DOHH2 (cell line): ENCODE data around the gene FOXO6.

Experiments
- H3F3A ChIP-seq: fragments of 200-600 bp; sonication (generic), shearing (Covaris generic); 2 replicates; pipeline ENCODE4 v1.6.0; 2016; ENCODE audit warnings: antibody characterized with exemption, mild to moderate bottlenecking; ENCODE audit not compliant: control insufficient read depth, insufficient read depth
- H3K27ac ChIP-seq: fragments of 200-600 bp; sonication (generic); 2 replicates; pipeline ENCODE4 v1.5.1; 2014; ENCODE audit warnings: low read depth, mild to moderate bottlenecking, low read length, moderate library complexity
- H3K27me3 ChIP-seq: fragments of 200-600 bp; sonication (generic); 2 replicates; pipeline ENCODE4 v1.6.1; 2014; ENCODE audit warnings: mild to moderate bottlenecking, low read length, mixed read lengths; ENCODE audit not compliant: control insufficient read depth
- H3K36me3 ChIP-seq: fragments of 200-600 bp; sonication (generic); 2 replicates; pipeline ENCODE4 v1.6.1; 2014; ENCODE audit warnings: mild to moderate bottlenecking, low read length, moderate library complexity, mixed read lengths; ENCODE audit not compliant: control insufficient read depth
- H3K4me1 ChIP-seq: fragments of 200-600 bp; sonication (generic); 2 replicates; pipeline ENCODE4 v1.6.1; 2014; ENCODE audit warnings: mild to moderate bottlenecking, low read length, mixed read lengths; ENCODE audit not compliant: control insufficient read depth
- H3K4me2 ChIP-seq: fragments of 200-600 bp; sonication (generic); 2 replicates; pipeline ENCODE4 v1.6.0; 2014; ENCODE audit warnings: mild to moderate bottlenecking, low read length, moderate library complexity
- H3K4me3 ChIP-seq: fragments of 200-600 bp; sonication (generic); 2 replicates; pipeline ENCODE4 v1.5.1; 2014; ENCODE audit warnings: mild to moderate bottlenecking, low read length, mixed read lengths
- H3K79me2 ChIP-seq: fragments of 200-600 bp; sonication (generic); 2 replicates; pipeline ENCODE4 v1.6.1; 2014; ENCODE audit warnings: mild to moderate bottlenecking, low read length, mixed read lengths; ENCODE audit not compliant: control insufficient read depth
- H3K9me2 ChIP-seq: fragments of 200-600 bp; sonication (generic); replicated peaks from 2 replicates; pipeline ENCODE4 v1.6.1; 2014; ENCODE audit warnings: mild to moderate bottlenecking, low read length, mixed read lengths; ENCODE audit not compliant: control insufficient read depth
- H3K9me3 ChIP-seq: fragments of 200-600 bp; sonication (generic); 2 replicates; pipeline ENCODE4 v1.6.1; 2014; ENCODE audit warnings: antibody characterized with exemption, low read length, mixed read lengths; ENCODE audit not compliant: control insufficient read depth, insufficient read depth
- H4K20me1 ChIP-seq: fragments of 200-600 bp; sonication (generic); 2 replicates; pipeline ENCODE4 v1.6.0; 2014; ENCODE audit warnings: low read depth, mild to moderate bottlenecking, antibody characterized with exemption, low read length, moderate library complexity; ENCODE audit not compliant: control insufficient read depth, insufficient read depth
- EZH2phosphoT487 ChIP-seq: fragments of 200-600 bp; sonication (generic); IDR thresholded peaks from 2 replicates; pipeline ENCODE4 v1.6.1; 2017; ENCODE audit warnings: borderline replicate concordance, mild to moderate bottlenecking, antibody characterized with exemption, low read length, moderate library complexity, mixed read lengths
- TF ChIP-seq, protein P1 (sequence below): fragments of 200-600 bp; sonication (generic); IDR thresholded peaks from one replicate; pipeline ENCODE4 v1.5.1; 2014; ENCODE audit warnings: antibody characterized with exemption, mild to moderate bottlenecking, low read depth, low read length; ENCODE audit not compliant: poor library complexity, severe bottlenecking

The FOXO6 gene

DNA sequence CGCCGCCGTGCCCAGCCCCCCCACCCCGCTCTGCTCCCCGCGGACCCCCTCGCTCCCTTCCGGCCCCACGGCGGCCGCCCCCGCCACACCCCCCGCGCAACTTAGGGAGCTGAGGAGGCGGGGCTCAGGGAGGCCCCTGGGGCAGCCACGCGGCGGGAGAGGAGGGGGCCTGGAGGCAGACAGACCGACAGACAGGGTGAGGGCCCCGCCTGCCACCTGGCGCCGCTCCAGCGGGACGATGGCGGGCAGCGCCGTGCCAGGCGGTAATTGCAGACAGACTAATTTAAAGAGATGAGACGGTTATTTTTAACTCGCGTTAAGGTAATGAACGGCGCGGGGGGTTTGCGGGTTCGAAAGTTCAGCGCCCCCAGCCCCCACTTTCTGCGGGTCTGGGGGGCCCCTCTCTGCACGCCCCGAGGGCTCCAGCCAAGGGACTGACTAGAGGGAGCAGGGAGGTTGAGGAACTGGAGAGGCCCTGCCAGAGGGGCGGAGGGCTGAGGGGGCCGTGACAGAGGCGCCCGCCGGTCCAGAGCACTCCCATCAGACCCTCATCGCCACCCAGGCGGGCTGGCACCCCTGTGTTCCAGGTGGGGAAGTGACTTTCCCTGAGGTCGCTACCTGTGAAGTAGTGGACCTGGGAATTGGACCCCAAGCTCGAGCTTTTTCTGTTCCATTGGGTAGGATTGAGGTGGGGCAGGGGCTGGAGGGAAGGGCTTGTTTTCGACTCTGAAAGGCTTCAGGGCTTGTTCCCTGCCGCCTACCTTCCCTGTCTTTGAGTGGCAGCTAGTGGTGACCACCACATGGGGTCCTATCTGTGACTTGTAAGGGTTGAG is 5.4 kb downstream of the FOXO6 start:
- peaks cover 22% of the 10 kb centered on the region for H3K27me3 ChIP-seq
- H3K4me3 ChIP-seq: peak overlapping the region; percentile 78
- H3K79me2 ChIP-seq: no peaks in the 10 kb centered on the region
- H3K4me2 ChIP-seq: peak overlapping the region; percentile 91
- H3K36me3 ChIP-seq: no peaks in the 10 kb centered on the region
- H3K9me2 ChIP-seq: no peaks in the 10 kb centered on the region
- H3K27ac ChIP-seq: no peak overlapping the region; the same call in 1 of the 2 replicates
- H4K20me1 ChIP-seq: no peaks in the 10 kb centered on the region
- no peaks in the 10 kb centered on the region for H3K9me3 ChIP-seq
- peaks cover 39% of the 10 kb centered on the region for H3K4me1 ChIP-seq
- peaks cover 2% of the 10 kb centered on the region; the same call in 1 of the 2 replicates for H3F3A ChIP-seq
- TF ChIP-seq, protein P1, sequence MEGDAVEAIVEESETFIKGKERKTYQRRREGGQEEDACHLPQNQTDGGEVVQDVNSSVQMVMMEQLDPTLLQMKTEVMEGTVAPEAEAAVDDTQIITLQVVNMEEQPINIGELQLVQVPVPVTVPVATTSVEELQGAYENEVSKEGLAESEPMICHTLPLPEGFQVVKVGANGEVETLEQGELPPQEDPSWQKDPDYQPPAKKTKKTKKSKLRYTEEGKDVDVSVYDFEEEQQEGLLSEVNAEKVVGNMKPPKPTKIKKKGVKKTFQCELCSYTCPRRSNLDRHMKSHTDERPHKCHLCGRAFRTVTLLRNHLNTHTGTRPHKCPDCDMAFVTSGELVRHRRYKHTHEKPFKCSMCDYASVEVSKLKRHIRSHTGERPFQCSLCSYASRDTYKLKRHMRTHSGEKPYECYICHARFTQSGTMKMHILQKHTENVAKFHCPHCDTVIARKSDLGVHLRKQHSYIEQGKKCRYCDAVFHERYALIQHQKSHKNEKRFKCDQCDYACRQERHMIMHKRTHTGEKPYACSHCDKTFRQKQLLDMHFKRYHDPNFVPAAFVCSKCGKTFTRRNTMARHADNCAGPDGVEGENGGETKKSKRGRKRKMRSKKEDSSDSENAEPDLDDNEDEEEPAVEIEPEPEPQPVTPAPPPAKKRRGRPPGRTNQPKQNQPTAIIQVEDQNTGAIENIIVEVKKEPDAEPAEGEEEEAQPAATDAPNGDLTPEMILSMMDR: no peak
- no peak for TF ChIP-seq EZH2phosphoT487

DNA sequence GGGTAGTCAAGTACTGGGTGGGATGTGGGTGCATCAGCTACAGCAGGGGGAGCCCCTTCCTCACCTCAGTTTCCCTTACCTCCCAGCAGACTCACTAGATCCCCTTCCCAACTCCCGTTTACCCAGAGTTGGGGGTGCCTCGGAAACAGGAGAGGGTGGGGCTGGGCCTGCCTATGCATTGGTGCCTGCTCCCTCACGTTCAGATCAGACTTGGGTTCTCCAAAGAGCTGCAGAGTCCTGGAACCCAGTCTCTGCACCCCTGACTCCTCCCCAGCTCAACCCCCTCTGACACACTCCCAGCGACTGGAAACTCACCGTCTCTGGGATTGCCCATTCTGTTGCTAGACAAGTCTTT is 6.0 kb downstream of the FOXO6 start:
- H3K4me1 ChIP-seq: peaks cover 39% of the 10 kb centered on the region

DNA sequence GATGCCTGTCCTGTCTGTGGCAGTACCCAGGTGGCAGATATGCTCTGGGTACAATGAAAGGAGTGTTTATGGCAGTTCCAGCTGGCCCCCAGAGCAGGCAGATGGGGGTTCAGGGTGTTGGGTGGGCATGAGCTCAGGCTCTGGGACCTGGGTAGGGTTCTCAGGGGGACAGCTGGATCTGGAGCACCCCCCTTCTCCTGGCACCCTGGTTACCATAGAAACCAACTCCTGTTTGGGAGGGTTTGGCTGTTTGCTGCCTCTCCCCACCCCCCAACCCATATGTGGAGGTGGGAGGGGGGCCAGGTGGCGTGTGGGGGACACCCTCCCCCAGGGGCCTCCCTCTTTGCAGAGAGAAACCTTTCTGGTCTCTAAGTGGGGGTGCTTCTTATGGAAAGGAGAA is 7.1 kb downstream of the FOXO6 start:
- TF ChIP-seq, protein P1: no peak
- TF ChIP-seq EZH2phosphoT487: no peak
- Histone ChIP-seq H3K27me3 (peaks cover 5% of the 10 kb centered on the region), H4K20me1 (no peaks in the 10 kb centered on the region), H3F3A (peaks cover 2% of the 10 kb centered on the region; the same call in 1 of the 2 replicates), H3K79me2 (no peaks in the 10 kb centered on the region), H3K4me2 (no peak overlapping the region), H3K4me1 (peaks cover 41% of the 10 kb centered on the region), H3K4me3 (no peak overlapping the region), H3K9me2 (no peaks in the 10 kb centered on the region), H3K36me3 (no peaks in the 10 kb centered on the region), H3K27ac (no peak overlapping the region), H3K9me3 (no peaks in the 10 kb centered on the region)

More for the DNA sequence above, 6.0 kb downstream of the FOXO6 start:
- no peak overlapping the region for H3K27ac ChIP-seq
- peak overlapping the region; percentile 78 for H3K4me3 ChIP-seq
- H3K36me3 ChIP-seq: no peaks in the 10 kb centered on the region
- H3K9me3 ChIP-seq: no peaks in the 10 kb centered on the region
- no peaks in the 10 kb centered on the region for H3K79me2 ChIP-seq
- H4K20me1 ChIP-seq: no peaks in the 10 kb centered on the region
- no peaks in the 10 kb centered on the region for H3K9me2 ChIP-seq
- H3K27me3 ChIP-seq: peaks cover 16% of the 10 kb centered on the region
- H3K4me2 ChIP-seq: peak overlapping the region; percentile 91
- peaks cover 2% of the 10 kb centered on the region; the same call in 1 of the 2 replicates for H3F3A ChIP-seq
- no peak for TF ChIP-seq EZH2phosphoT487
- TF ChIP-seq, protein P1: no peak
